Body of pancreas (tissue), 4 donors: ENCODE measurements around the gene ACP7. TPM values are rescaled to one million over a fixed set of nuclear protein-coding genes. Genes with fewer than 3 reads are reported as not detected.

Source experiments
- ATAC-seq: fragments of 150-250 bp; one replicate; pipeline ENCODE4 v1.9.1; 2016
- DNase-seq, 4 donors: peaks; one replicate each; pipeline ENCODE4 v3.0.0-alpha.2; 2019
- H3K27ac ChIP-seq, 4 donors: fragments of 200-600 bp; sonication (generic); 1 replicate in 3 of 4; 2 replicates in 1 of 4; pipeline versions ENCODE4 v1.5.1 to v1.6.1; 2016 to 2019; ENCODE audit warnings: mild to moderate bottlenecking in 1 of 4, mixed read lengths in 1 of 4, moderate library complexity in 1 of 4
- H3K27me3 ChIP-seq, 2 donors: fragments of 200-600 bp; sonication (generic); one replicate each; pipeline ENCODE4 v1.6.0; 2016; ENCODE audit warnings: mild to moderate bottlenecking in 1 of 2
- H3K36me3 ChIP-seq, 2 donors: fragments of 200-600 bp; sonication (generic); replicated peaks in 1 of 2; 2 replicates each; pipeline ENCODE4 v1.5.1; 2016; ENCODE audit warnings: low read depth in 2 of 2; ENCODE audit not compliant: insufficient read depth in 1 of 2
- H3K4me1 ChIP-seq: fragments of 200-600 bp; sonication (generic); one replicate; pipeline ENCODE4 v1.6.0; 2016
- H3K4me3 ChIP-seq, 2 donors: fragments of 200-600 bp; sonication (generic); 1 replicate in 1 of 2; 2 replicates in 1 of 2; pipeline ENCODE4 v1.5.1; 2016 to 2019
- H3K9me3 ChIP-seq, 3 donors: fragments of 200-600 bp; sonication (generic); 1 replicate in 2 of 3; 2 replicates in 1 of 3; pipeline ENCODE4 v1.5.1; 2016
- CTCF ChIP-seq, 7 experiments: fragments of 450-650 bp in 4 of 7; fragments of 200-600 bp in 3 of 7; sonication (generic) in 3 of 7; IDR thresholded peaks; one replicate each; pipeline ENCODE4 v1.5.1; 2016 to 2019; ENCODE audit warnings: antibody characterized with exemption in 7 of 7
- POLR2A ChIP-seq, 3 donors: fragments of 450-650 bp; IDR thresholded peaks; one replicate each; pipeline ENCODE4 v1.6.1; 2016; ENCODE audit warnings: antibody characterized with exemption in 3 of 3, mild to moderate bottlenecking in 2 of 3
- WGBS, 2 donors: methylation state at CpG; one replicate each; pipeline ENCODE4 v1.1.5; 2017; 5-methylcytosine and 5-hydroxymethylcytosine counted together
- intact Hi-C: fragments of 100-400 bp; cut with DNase I; formaldehyde crosslinking; loops from one replicate; pipeline ENCODE4 v1.15.1; 2023
- total RNA-seq, 2 donors: library from RNA; depleted of rRNA; stranded (reverse); fragments of >200 nt; gene quantifications; one replicate each; pipeline ENCODE4 v1.1.0, GENCODE V29; 2016

ACP7 gene
- total RNA-seq, 2 donors from 2014 or later: not detected

- no peak overlapping the region for H3K4me3 ChIP-seq
- H3K27me3 ChIP-seq: no peaks in the 10 kb centered on the region
- no peaks in the 10 kb centered on the region for H3K9me3 ChIP-seq
- ATAC-seq (no peak), DNase-seq (no peak)
- TF ChIP-seq CTCF (IDR thresholded peaks at IDR 0.05) (no peak), POLR2A (IDR thresholded peaks at IDR 0.05) (no peak)
- 7 to 30% methylated on average over 6 of the region's 6 CpGs for WGBS, 2 donors
- no peaks in the 10 kb centered on the region for H3K36me3 ChIP-seq
- H3K27ac ChIP-seq: peak overlapping the region in 3 of 4 donors; percentile 88 to 91 (median 90)
- intact Hi-C loops: loop anchor here (5.0 kb wide), 1 partner anchor 194 kb away; the partner anchor contains the start of gene LRFN1
- peaks cover 64% of the 10 kb centered on the region for H3K4me1 ChIP-seq
Observed at GRCh38 chr19:39128516-39129079, 44.4 kb downstream of the ACP7 start.

- WGBS, 2 donors: 87 to 95% methylated on average over 9 to 11 of the region's 11 CpGs
- no peaks in the 10 kb centered on the region for H3K9me3 ChIP-seq
Observed at GRCh38 chr19:39129116-39129515, 44.9 kb downstream of the ACP7 start.

GRCh38 chr19:39130337-39131254 is 46.4 kb downstream of the ACP7 start:
- Histone ChIP-seq H3K4me3 (no peak overlapping the region), H3K27me3 (no peaks in the 10 kb centered on the region), H3K9me3 (no peaks in the 10 kb centered on the region), H3K36me3 (no peaks in the 10 kb centered on the region), H3K27ac (peak overlapping the region; percentile 17 to 87 (median 62)), H3K4me1 (peaks cover 80% of the 10 kb centered on the region)
- WGBS, 2 donors: 62 to 73% methylated on average over 20 to 22 of the region's 22 CpGs
- DNase-seq (peak in 1 of 4 donors; percentile 35), ATAC-seq (no peak)
- TF ChIP-seq POLR2A (IDR thresholded peaks at IDR 0.05) (no peak), CTCF (IDR thresholded peaks at IDR 0.05) (no peak)
- intact Hi-C loops: no loop called here

More at GRCh38 chr19:39129116-39129515, 44.9 kb downstream of the ACP7 start:
- Histone ChIP-seq H3K36me3 (no peaks in the 10 kb centered on the region), H3K4me3 (no peak overlapping the region), H3K27ac (peak overlapping the region in 3 of 4 donors; percentile 88 to 91 (median 90)), H3K4me1 (peaks cover 68% of the 10 kb centered on the region), H3K27me3 (no peaks in the 10 kb centered on the region)
- no peak for TF ChIP-seq POLR2A (IDR thresholded peaks at IDR 0.05)
- TF ChIP-seq CTCF (IDR thresholded peaks at IDR 0.05): no peak
- intact Hi-C loops: loop anchor here (5.0 kb wide), 1 partner anchor 193 kb away; the partner anchor contains the start of gene LRFN1
- ATAC-seq: no peak
- no peak for DNase-seq

GRCh38 chr19:39131255-39131755 is 47.1 kb downstream of the ACP7 start:
- WGBS, 2 donors: 41% methylated on average over 18 of the region's 18 CpGs; no CpG with 5 or more reads in 1 of the 2 donors
- H3K36me3 ChIP-seq: no peaks in the 10 kb centered on the region
- intact Hi-C loops: no loop called here
- no peak for ATAC-seq
- peak overlapping the region in 3 of 4 donors; percentile 45 to 87 (median 80) for H3K27ac ChIP-seq
- DNase-seq: peak in 2 of 4 donors; percentile 21 to 30
- H3K4me3 ChIP-seq: no peak overlapping the region
- no peaks in the 10 kb centered on the region for H3K9me3 ChIP-seq
- no peak for TF ChIP-seq POLR2A (IDR thresholded peaks at IDR 0.05)
- TF ChIP-seq CTCF (IDR thresholded peaks at IDR 0.05): no peak
- peaks cover 87% of the 10 kb centered on the region for H3K4me1 ChIP-seq
- no peaks in the 10 kb centered on the region for H3K27me3 ChIP-seq
